ENCODE data around the gene BCO1.

GRCh38 chr16:81259916-81260315, 21.4 kb downstream of the BCO1 start:
- TF ChIP-seq CTCF (IDR thresholded peaks at IDR 0.05) (no peak), POLR2A (IDR thresholded peaks at IDR 0.05) (no peak)
